Fibroblast of lung (primary cell): ENCODE measurements around the gene KIAA0930. TPM values are rescaled to one million over a fixed set of nuclear protein-coding genes. Genes with fewer than 3 reads are reported as not detected.

ENCODE experiments used
- DNase-seq, 2 donors: peaks; one replicate each; pipeline versions ENCODE4 v3.0.0 to v3.0.0-alpha.2; 2010; ENCODE audit warnings: low read depth in 2 of 2
- H2AFZ ChIP-seq: 2 replicates; pipeline ENCODE4 v1.5.1; 2012; ENCODE audit warnings: low read length, control low read depth, inconsistent platforms
- H3K27ac ChIP-seq: 2 replicates; pipeline ENCODE4 v1.5.1; 2011; ENCODE audit warnings: low read length, control low read depth; ENCODE audit not compliant: insufficient read depth
- H3K27me3 ChIP-seq: 2 replicates; pipeline ENCODE4 v1.5.1; 2011; ENCODE audit warnings: mild to moderate bottlenecking, low read length; ENCODE audit not compliant: control insufficient read depth, insufficient read depth
- H3K36me3 ChIP-seq: 2 replicates; pipeline ENCODE4 v1.5.1; 2011; ENCODE audit warnings: low read length; ENCODE audit not compliant: control insufficient read depth, insufficient read depth
- H3K4me1 ChIP-seq: 2 replicates; pipeline ENCODE4 v1.5.1; 2011; ENCODE audit warnings: low read length; ENCODE audit not compliant: control insufficient read depth, insufficient read depth; ENCODE audit errors: extremely low read depth
- H3K4me2 ChIP-seq: 2 replicates; pipeline ENCODE4 v1.5.1; 2011; ENCODE audit warnings: low read length, control low read depth; ENCODE audit not compliant: insufficient read depth; ENCODE audit errors: extremely low read depth
- H3K4me3 ChIP-seq, 4 experiments: fragments of 200-600 bp in 1 of 4; sonication (generic) in 1 of 4; replicated peaks in 1 of 4; 2 replicates each; pipeline ENCODE4 v1.5.1; 2011 to 2016; ENCODE audit warnings: low read length in 4 of 4, low read depth in 3 of 4, mild to moderate bottlenecking in 3 of 4, control low read depth in 2 of 4, inconsistent platforms in 1 of 4, mixed read lengths in 1 of 4; ENCODE audit not compliant: insufficient read depth in 1 of 4; ENCODE audit errors: control extremely low read depth in 1 of 4
- H3K79me2 ChIP-seq: 2 replicates; pipeline ENCODE4 v1.5.1; 2012; ENCODE audit warnings: mild to moderate bottlenecking, low read length, inconsistent platforms; ENCODE audit not compliant: control insufficient read depth, insufficient read depth
- H3K9ac ChIP-seq: 2 replicates; pipeline ENCODE4 v1.5.1; 2011; ENCODE audit warnings: mild to moderate bottlenecking, low read length, control low read depth; ENCODE audit not compliant: insufficient read depth
- H3K9me3 ChIP-seq: 2 replicates; pipeline ENCODE4 v1.5.1; 2012; ENCODE audit warnings: low read depth, low read length; ENCODE audit not compliant: control insufficient read depth, insufficient read depth
- H4K20me1 ChIP-seq: 2 replicates; pipeline ENCODE4 v1.5.1; 2011; ENCODE audit warnings: low read length; ENCODE audit not compliant: control insufficient read depth, insufficient read depth; ENCODE audit errors: extremely low read depth
- EZH2 ChIP-seq: IDR thresholded peaks from 2 replicates; pipeline ENCODE4 v1.5.1; 2012; ENCODE audit warnings: low read length, control low read depth, mild to moderate bottlenecking; ENCODE audit errors: missing control alignments
- polyA plus RNA-seq, 2 donors: library from polyadenylated mRNA; depleted of rRNA in 1 of 2; stranded (reverse) in 1 of 2; unstranded in 1 of 2; fragments of >200 nt; gene quantifications; 2 replicates each; pipeline ENCODE4 v1.2.1, GENCODE V29; 2011 to 2012; ENCODE audit warnings: missing spikeins in 1 of 2
- total RNA-seq: library from RNA; depleted of rRNA; stranded (reverse); fragments of >200 nt; gene quantifications from 2 replicates; pipeline ENCODE4 v1.2.1, GENCODE V29; 2014
- TF ChIP-seq, protein P1 (sequence below), 2 donors: IDR thresholded peaks in 1 of 2; conservative IDR thresholded peaks in 1 of 2; 1 replicate in 1 of 2; 2 replicates in 1 of 2; pipeline ENCODE4 v1.5.1; 2011 to 2012; ENCODE audit warnings: low read length in 2 of 2, control low read depth in 1 of 2, inconsistent platforms in 1 of 2, low read depth in 1 of 2, mild to moderate bottlenecking in 1 of 2

KIAA0930 gene
- total and polyA plus RNA-seq, 2 donors (not counting 1 experiment from before 2014, with no cell fraction given): 28.2 to 30.9 TPM

DNA sequence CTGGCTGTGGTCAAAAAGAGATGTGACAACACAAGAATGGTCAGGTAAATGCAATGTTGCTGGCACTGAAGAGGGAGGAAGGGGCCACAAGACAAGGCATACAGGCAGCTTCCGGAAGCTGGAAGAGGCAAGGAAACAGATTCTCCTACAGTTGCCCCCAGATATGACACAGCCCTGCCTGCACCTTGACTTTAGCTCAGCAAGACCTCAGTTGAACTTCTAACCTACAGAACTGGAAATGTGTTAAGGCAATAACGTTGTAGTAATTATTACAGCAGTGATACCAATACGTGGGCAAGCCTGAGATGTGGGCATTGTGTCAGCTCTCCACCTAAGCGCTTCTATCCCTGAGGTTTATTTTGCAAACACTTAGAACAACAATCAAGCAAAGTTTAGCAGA lies 4.2 kb upstream of the KIAA0930 start:
- Histone ChIP-seq H3K27ac (no peak overlapping the region), H2AFZ (no peak overlapping the region), H3K4me3 (no peak overlapping the region), H4K20me1 (no peaks in the 10 kb centered on the region), H3K27me3 (peaks cover 2% of the 10 kb centered on the region), H3K36me3 (no peaks in the 10 kb centered on the region), H3K4me2 (no peak overlapping the region), H3K4me1 (peaks cover 5% of the 10 kb centered on the region), H3K9ac (no peak overlapping the region), H3K9me3 (no peaks in the 10 kb centered on the region), H3K79me2 (no peaks in the 10 kb centered on the region)
- DNase-seq: no peak
- TF ChIP-seq EZH2: no peak
- TF ChIP-seq, protein P1, sequence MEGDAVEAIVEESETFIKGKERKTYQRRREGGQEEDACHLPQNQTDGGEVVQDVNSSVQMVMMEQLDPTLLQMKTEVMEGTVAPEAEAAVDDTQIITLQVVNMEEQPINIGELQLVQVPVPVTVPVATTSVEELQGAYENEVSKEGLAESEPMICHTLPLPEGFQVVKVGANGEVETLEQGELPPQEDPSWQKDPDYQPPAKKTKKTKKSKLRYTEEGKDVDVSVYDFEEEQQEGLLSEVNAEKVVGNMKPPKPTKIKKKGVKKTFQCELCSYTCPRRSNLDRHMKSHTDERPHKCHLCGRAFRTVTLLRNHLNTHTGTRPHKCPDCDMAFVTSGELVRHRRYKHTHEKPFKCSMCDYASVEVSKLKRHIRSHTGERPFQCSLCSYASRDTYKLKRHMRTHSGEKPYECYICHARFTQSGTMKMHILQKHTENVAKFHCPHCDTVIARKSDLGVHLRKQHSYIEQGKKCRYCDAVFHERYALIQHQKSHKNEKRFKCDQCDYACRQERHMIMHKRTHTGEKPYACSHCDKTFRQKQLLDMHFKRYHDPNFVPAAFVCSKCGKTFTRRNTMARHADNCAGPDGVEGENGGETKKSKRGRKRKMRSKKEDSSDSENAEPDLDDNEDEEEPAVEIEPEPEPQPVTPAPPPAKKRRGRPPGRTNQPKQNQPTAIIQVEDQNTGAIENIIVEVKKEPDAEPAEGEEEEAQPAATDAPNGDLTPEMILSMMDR (conservative IDR thresholded peaks at IDR 0.05 in 1 of 2, IDR thresholded peaks at IDR 0.05 in 1 of 2; ENCODE audit: low read depth in 1 of 2, low read length in 2 of 2): no peak

DNA sequence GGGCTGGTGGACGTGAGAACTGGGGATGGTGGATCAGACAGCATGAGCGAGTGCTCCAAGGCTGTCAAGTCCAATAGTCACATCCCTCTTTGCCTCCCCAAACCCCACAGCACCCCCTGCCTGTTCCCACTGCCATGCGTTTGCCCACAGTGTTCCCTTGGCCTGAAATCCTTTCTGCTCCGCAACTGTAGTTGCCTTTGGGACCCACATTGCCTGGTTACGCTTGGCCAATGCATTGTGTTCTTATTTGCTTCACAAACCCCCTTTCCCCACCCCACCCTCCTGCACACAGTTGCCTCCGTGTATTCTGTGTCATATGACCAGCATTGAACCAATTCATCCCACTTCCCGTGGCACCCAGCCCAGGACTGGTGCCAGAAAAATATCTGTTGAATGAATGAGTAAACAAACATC lies 2.1 kb upstream of the KIAA0930 start:
- H2AFZ ChIP-seq: no peak overlapping the region
- TF ChIP-seq, protein P1 (conservative IDR thresholded peaks at IDR 0.05 in 1 of 2, IDR thresholded peaks at IDR 0.05 in 1 of 2; ENCODE audit: low read depth in 1 of 2, low read length in 2 of 2): no peak
- H3K4me3 ChIP-seq: no peak overlapping the region
- DNase-seq: no peak
- no peaks in the 10 kb centered on the region for H3K27me3 ChIP-seq
- H3K27ac ChIP-seq: no peak overlapping the region
- H3K36me3 ChIP-seq: no peaks in the 10 kb centered on the region
- H3K4me1 ChIP-seq: peaks cover 6% of the 10 kb centered on the region
- no peaks in the 10 kb centered on the region for H3K9me3 ChIP-seq
- H3K79me2 ChIP-seq: no peaks in the 10 kb centered on the region
- no peak overlapping the region for H3K9ac ChIP-seq
- no peaks in the 10 kb centered on the region for H4K20me1 ChIP-seq
- H3K4me2 ChIP-seq: no peak overlapping the region

DNA sequence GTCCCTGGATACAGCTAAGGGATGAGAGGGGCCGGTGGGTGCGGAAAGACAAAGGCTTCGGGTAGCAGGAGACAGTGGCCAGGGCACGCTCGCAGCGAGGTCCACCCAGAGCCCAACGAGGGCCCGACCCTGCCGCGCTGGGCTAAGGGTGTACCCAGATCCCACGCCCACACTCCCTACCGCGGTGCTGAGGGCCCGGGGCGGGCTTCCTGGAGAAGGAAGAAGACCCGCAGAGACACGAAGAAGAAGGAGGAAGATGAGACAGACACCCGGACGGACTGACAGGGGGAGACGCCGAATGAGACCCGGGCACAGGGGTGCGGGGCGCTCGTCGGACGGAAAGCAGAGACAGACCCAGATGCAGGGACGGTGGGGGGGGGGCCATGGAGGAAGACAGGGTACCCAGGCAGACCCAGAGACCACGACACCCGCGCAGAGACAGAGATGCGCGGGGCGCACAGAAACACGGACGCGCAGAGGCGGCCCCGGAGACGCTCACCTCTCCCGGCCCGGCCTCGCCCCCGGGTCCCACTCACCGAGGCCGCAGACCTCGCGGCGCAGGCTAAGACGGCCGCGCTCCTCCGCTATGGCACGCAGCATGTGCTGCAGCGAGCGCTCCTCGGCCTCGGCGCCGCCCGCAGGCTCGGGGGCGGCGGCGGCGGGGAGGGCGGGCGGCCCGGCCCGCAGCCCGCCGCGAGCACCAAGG lies 437 bp downstream of the KIAA0930 start:
- DNase-seq: peak in 1 of 2 donors; percentile 35
- Histone ChIP-seq H4K20me1 (no peaks in the 10 kb centered on the region), H3K79me2 (no peaks in the 10 kb centered on the region), H3K4me3 (peak overlapping the region; percentile 61 to 73 (median 71)), H3K4me1 (peaks cover 2% of the 10 kb centered on the region), H3K4me2 (peak overlapping the region; percentile 88), H3K27ac (no peak overlapping the region), H3K36me3 (no peaks in the 10 kb centered on the region), H3K9me3 (no peaks in the 10 kb centered on the region), H3K9ac (peak overlapping the region; percentile 58), H2AFZ (no peak overlapping the region), H3K27me3 (no peaks in the 10 kb centered on the region)
- no peak for TF ChIP-seq EZH2
- TF ChIP-seq, protein P1 (conservative IDR thresholded peaks at IDR 0.05 in 1 of 2, IDR thresholded peaks at IDR 0.05 in 1 of 2; ENCODE audit: low read depth in 1 of 2, low read length in 2 of 2): no peak
